Skin of body (tissue), 2 donors: ENCODE results near the gene LYSMD1. TPM values are rescaled to one million over a fixed set of nuclear protein-coding genes. Genes with fewer than 3 reads are reported as not detected.
"Not testable (repeated sequence)": the region's sequence is repeated elsewhere in the genome, so short reads cannot be mapped to it uniquely, and the experiment has no call there.

Experiments used
- DNase-seq: peaks from one replicate; lab custom pipeline; 2025; lab: John Stamatoyannopoulos, UW
- total RNA-seq: library from RNA; depleted of rRNA; stranded (reverse); fragments of >200 nt; gene quantifications from one replicate; pipeline ENCODE4 v1.2.3, GENCODE V29; 2014

LYSMD1 gene
- total RNA-seq: 7.3 TPM

- peak; percentile 99 for DNase-seq
Measured at GRCh38 chr1:151165738-151166504, at the start of gene LYSMD1, which contains the start of gene SCNM1. TSS of gene LYSMD1 (minus strand) at chr1:151165902. CDS start at chr1:151165258, 644 bp downstream. TSS of gene SCNM1 (plus strand) at chr1:151166144. CDS start at chr1:151166153, 9 bp downstream.

DNA sequence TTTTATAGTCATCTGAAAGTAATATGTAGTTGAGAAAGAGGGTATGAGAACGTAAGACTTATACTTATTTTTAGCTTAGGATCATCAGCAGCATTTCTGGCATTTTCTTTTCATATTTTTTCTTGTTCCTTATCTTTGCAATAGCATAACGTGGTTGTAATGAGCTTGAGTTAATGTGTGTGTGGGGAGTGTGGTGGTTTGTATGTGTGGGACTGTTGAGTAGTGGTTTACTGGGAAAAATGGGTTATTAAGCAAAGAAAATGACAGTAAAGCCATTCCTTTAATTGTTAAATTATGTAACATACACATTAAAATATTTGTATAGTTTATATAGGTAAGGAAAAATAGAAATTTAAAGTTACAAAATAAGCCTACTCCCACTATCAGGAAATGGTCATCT is 47.9 kb upstream of the LYSMD1 start:
- no peak for DNase-seq

DNA sequence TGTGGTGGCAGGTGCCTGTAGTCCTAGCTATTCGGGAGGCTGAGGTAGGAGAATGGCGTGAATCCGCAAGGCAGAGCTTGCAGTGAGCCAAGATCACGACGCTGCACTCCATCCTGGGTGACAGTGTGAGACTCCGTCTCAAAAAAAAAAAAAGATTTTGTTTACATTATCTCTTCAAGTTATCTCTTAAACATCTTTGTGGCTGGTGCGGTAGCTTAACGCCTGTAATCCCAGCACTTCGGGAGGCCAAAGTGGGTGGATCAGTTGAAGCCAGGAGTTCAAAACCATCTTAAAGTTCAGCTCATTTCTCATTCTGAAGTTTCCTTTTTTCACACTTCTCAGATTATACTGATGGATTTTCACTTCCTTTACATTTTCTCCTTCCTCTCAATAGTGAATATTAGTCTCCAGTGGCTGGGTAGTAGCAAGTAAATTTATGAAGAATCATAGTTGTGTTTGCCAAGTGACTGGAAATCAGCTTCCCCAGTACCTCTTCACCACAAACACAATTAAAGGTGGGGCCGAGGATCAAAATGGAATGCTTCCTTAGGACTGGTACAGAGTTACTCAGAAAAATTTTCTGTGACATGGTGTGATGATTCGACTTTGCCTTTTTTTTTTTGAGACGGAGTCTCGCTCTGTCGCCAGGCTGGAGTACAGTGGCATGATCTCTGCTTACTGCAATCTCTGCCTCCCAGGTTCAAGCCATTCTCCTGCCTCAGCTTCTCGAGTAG is 46.4 kb upstream of the LYSMD1 start:
- no peak for DNase-seq

- no peak for DNase-seq
Measured at GRCh38 chr1:151210830-151211229, 45.1 kb upstream of the LYSMD1 start.

- not testable (repeated sequence) for DNase-seq
Measured at GRCh38 chr1:151205381-151205965, 39.8 kb upstream of the LYSMD1 start.

- peak; percentile 66 for DNase-seq
Measured at GRCh38 chr1:151199873-151200581, 34.3 kb upstream of the LYSMD1 start.

GRCh38 chr1:151198254-151199127 is 32.8 kb upstream of the LYSMD1 start, which contains the start of gene PIP5K1A:
TSS of gene PIP5K1A (plus strand) at chr1:151198552. CDS start at chr1:151198997, 445 bp downstream.
- DNase-seq: peak; percentile 98

- DNase-seq: no peak
Measured at GRCh38 chr1:151197863-151198253, 32.2 kb upstream of the LYSMD1 start.

DNA sequence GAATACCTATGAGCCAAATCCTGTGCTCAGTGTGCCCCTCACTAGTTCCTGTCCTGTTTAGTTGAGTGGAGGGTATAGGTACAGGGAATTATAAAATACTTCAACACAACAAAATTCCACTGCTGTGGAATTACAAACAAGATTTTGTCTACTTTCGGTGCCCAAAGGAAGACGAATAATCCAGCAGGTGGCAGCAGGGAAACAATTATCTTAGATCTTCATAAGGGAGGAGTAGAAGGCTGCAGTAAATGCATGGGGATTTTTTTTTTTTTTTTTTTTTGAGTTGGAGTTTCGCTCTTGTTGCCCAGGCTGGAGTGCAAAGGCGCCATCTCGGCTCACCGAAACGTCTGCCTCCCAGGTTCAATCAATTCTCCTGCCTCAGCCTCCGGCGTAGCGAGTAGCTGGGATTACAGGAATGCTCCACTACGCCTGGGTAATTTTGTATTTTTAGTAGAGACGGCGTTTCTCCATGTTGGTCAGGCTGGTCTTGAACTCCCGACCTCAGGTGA is 30.6 kb upstream of the LYSMD1 start:
- peak; percentile 74 for DNase-seq

DNA sequence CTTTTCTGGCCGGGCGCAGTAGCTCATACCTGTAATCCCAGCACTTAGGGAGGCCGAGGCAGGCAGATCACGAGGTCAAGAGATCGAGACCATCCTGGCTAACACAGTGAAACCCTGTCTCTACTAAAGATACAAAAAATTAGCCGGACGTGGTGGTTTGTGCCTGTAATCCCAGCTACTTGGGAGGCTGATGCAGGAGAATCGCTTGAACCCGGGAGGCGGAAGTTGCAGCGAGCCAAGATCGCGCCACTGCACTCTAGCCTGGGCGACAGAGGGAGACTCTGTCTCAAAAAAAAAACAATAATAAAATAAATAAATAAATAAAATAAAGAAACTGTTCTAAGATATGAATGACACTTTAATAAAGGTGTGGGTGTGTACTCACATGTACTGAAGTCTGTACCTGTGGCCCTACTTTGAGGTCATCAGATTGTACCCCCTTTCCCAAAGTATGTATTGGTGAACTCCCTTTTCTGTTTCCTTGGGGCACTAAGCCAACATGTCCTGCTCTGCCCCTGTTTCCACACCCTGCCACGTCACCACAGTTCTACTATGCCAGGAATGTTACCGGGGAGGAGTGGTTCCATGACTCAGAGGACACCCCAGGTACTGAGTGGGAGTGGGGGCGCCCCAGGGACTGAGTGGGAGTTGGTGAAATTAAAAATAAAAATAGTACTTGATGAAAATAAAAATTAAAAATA is 29.3 kb upstream of the LYSMD1 start:
- DNase-seq: peak; percentile 68

DNA sequence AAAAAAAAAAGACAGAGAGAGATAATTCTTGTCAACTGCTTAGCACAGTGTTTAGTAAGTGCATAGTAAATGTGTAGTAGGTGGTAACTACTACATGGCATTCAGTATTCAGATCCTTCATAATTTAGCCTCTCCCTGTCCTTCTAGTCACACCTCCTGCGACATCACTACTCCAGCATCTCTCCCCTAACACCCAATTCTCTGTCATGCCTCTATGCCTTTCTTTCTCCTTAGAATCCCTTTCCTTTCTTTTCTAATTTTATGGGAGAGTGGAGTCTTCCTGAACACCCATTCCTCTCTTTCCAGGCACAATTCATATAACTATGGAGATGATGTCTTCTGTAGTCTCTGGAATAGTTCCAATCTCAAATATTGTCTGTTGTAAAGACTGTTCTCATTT is 28.2 kb upstream of the LYSMD1 start:
- DNase-seq: no peak

DNA sequence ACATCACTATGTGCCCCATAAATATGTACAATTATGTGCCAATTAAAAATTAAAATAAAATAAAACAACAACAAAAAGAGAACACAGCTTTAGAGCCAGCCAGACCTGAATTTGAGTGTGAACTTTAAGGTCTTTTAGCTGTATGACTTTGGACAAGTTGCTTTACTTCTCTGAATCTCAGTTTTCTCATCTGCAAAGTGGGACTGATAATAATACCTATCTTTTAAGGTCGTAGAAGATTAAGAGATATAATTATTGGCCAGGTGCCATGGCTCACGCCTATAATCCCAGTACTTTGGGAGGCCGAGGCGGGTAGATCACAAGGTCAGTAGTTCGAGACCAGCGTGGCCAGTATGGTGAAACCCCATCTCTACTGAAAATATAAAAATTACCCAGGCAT is 27.6 kb upstream of the LYSMD1 start:
- no peak for DNase-seq

DNA sequence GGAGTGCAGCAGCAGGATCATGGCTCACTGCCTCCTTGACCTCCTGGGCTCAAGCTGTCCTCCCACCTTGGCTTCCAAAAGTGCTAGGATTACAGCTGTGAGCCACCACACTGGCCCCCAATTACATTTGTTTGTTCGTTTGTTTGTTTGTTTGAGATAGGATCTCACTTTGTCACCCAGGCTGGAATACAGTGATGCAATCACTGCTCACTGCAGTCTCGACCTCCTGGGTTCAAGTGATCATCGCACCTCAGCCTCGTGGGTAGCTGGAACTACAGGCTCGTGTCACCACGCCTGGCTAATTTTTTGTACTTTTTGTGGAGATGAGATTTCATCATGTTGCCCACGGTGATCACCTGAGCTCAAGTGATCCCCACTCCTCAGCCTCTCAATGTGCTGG is 26.3 kb upstream of the LYSMD1 start:
- DNase-seq: no peak

DNA sequence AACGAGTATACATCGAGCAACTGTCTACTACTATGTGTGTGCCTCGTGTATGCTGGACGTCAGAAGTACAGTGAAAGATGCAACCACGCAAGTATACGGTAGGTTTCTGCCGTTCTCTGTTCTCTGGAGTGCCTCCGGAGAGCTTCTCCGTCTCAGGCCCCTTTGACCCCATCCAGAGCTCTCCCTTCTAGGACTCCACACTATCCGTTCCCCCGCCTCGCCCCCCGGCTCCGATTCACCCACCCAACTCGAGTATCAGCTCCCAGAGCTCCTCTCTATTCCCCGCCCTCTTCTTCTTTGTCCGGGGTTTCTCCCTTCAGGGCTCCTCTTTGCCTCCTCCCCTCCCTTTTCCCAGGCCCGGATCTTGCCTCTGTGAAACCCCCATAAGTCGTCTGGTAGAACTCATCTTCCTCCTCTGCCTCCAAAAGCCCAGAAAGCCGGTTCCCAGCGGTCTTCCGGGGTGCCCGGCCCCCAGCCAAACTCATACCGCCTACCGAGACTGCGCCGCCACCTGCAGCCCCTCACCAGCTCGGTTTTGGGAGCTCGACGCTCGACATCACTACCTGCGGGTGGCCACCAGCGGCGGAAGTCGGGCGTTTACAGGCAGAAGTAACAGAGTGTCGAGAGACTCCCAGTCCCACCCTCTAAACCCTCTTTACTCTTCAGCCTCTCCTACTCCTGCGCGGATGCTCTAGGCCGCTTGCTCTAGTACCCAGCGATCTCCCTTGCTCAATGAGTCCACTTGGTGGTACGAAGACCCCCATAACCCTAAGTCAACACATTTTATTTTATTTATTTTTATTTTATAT is 24.1 kb upstream of the LYSMD1 start, which contains the start of gene VPS72:
Gene VPS72, minus strand, starts transcription at position 561 of the 809 bp plus-strand sequence. Its CDS starts 76 bp downstream, at position 485.
- peak; percentile 89 for DNase-seq

- DNase-seq: not testable (repeated sequence)
Measured at GRCh38 chr1:151188667-151189066, 23.0 kb upstream of the LYSMD1 start.

- no peak for DNase-seq
Measured at GRCh38 chr1:151187205-151187604, 21.5 kb upstream of the LYSMD1 start.

DNA sequence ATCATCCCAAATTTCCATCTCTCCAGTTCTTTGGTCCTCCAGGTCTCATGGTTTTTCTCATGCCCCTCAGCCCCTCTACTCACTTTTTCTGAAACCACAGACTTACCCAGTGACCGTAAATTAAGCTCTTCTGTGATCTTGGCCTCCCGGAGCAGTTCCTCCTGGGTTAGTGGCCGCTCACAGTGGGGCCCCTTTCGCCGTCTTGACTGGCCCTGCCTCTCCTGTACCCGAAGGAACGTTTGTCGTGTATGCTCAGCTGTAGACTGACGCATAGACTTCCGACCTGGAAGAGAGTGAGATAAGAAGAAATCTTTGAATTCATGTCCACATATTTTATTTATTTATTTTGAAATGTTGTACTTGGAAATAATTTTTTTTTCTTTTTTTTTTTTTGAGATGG is 18.5 kb upstream of the LYSMD1 start:
- no peak for DNase-seq

GRCh38 chr1:151176514-151177045 is 10.9 kb upstream of the LYSMD1 start:
- no peak for DNase-seq
